NCI-H1105 treated with DMSO at 0.1 percent for 48 hours (cell line): ENCODE results near the gene CNOT6L.

Source experiments
- DNase-seq: peaks from one replicate; lab custom pipeline; 2025; lab: John Stamatoyannopoulos, UW

CNOT6L gene

GRCh38 chr4:77712675-77713074 is 106.5 kb downstream of the CNOT6L start:
- no peak for DNase-seq

- DNase-seq = no peak
Observed at GRCh38 chr4:77711469-77711868, 107.7 kb downstream of the CNOT6L start.

GRCh38 chr4:77710684-77711083 is 108.5 kb downstream of the CNOT6L start:
- no peak for DNase-seq

- DNase-seq = no peak
Observed at GRCh38 chr4:77710059-77710458, 109.1 kb downstream of the CNOT6L start.

GRCh38 chr4:77706717-77707116 is 112.5 kb downstream of the CNOT6L start:
- DNase-seq = no peak

- no peak for DNase-seq
Observed at GRCh38 chr4:77703666-77704065, 115.5 kb downstream of the CNOT6L start.

GRCh38 chr4:77701121-77701520 is 118.0 kb downstream of the CNOT6L start:
- no peak for DNase-seq

GRCh38 chr4:77699731-77700210 is 119.4 kb downstream of the CNOT6L start:
- DNase-seq = peak; percentile 17

GRCh38 chr4:77697860-77698590 is 121.1 kb downstream of the CNOT6L start:
- peak; percentile 3 for DNase-seq

- DNase-seq = no peak
Observed at GRCh38 chr4:77695774-77696173, 123.4 kb downstream of the CNOT6L start.

GRCh38 chr4:77692847-77693432 is 126.2 kb downstream of the CNOT6L start:
- no peak for DNase-seq

- no peak for DNase-seq
Observed at GRCh38 chr4:77681792-77682191, 137.4 kb downstream of the CNOT6L start.

- no peak for DNase-seq
Observed at GRCh38 chr4:77676842-77677241, 142.3 kb downstream of the CNOT6L start.

- DNase-seq = no peak
Observed at GRCh38 chr4:77671051-77671450, 148.1 kb downstream of the CNOT6L start.

- peak; percentile 79 for DNase-seq
Observed at GRCh38 chr4:77669946-77670590, 149.1 kb downstream of the CNOT6L start.

- no peak for DNase-seq
Observed at GRCh38 chr4:77665381-77666069, 153.6 kb downstream of the CNOT6L start.
